ENCODE measurements around the gene ADCY1. TPM values are rescaled to one million over a fixed set of nuclear protein-coding genes. Genes with fewer than 3 reads are reported as not detected.

Gene ADCY1
- total RNA-seq, 1 donor from 2014 or later, result 2.4 TPM

DNA sequence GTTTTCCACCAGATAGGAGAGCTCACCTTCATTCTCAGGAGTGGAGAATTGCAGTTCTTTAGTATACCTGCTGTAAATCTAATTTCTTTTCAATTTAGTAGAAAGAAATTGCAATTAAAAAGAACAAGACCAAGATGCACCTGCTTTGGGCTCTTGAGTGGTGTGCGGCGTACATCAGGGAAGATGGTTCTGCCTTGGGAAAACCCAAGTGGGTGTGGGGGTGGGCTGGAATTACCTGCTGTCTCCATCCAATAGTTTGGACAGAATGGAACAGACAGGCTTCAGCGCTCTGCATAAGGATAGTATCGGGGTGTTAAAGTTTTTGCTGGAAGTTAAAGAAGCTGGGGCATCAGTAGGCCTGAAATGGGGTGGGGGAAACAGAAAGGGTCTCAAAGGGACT lies 7.2 kb upstream of the ADCY1 start:
- H3K4me1 ChIP-seq, result peaks cover 8% of the 10 kb centered on the region
- H3K36me3 ChIP-seq, result no peaks in the 10 kb centered on the region
- H3K27me3 ChIP-seq (ENCODE audit: low read depth), result no peaks in the 10 kb centered on the region
- intact Hi-C loops (cut with DNase I), result no loop called here
- no peak overlapping the region for H3K27ac ChIP-seq
- H3K4me3 ChIP-seq, result no peak overlapping the region
- DNase-seq (no peak), ATAC-seq (no peak)
- TF ChIP-seq, protein P1, sequence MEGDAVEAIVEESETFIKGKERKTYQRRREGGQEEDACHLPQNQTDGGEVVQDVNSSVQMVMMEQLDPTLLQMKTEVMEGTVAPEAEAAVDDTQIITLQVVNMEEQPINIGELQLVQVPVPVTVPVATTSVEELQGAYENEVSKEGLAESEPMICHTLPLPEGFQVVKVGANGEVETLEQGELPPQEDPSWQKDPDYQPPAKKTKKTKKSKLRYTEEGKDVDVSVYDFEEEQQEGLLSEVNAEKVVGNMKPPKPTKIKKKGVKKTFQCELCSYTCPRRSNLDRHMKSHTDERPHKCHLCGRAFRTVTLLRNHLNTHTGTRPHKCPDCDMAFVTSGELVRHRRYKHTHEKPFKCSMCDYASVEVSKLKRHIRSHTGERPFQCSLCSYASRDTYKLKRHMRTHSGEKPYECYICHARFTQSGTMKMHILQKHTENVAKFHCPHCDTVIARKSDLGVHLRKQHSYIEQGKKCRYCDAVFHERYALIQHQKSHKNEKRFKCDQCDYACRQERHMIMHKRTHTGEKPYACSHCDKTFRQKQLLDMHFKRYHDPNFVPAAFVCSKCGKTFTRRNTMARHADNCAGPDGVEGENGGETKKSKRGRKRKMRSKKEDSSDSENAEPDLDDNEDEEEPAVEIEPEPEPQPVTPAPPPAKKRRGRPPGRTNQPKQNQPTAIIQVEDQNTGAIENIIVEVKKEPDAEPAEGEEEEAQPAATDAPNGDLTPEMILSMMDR (IDR thresholded peaks at IDR 0.05), result no peak
- H3K9me3 ChIP-seq, result no peaks in the 10 kb centered on the region

DNA sequence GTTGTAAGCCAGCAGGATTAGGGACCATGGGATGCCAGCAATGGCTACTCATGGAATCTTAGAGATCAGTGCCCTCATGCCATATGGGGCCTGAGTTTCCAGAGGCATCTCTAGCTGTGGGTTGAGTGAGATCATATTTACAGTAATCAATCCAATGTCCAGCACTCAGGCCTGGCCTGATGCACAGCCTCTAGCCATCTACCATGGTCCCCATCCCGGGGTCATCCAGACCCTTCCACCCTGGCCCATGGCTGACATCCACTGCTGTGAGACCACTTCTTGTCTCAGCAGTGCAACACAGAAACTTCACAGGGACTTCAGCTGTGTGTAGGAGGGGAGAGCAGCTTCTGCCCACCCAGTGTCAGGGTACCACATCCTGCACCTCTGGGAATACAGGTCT lies 6.5 kb upstream of the ADCY1 start:
- DNase-seq (no peak), ATAC-seq (peak in 1 of 2 donors; percentile 22)
- Histone ChIP-seq H3K27me3 (ENCODE audit: low read depth) (no peaks in the 10 kb centered on the region), H3K4me3 (no peak overlapping the region), H3K27ac (no peak overlapping the region), H3K4me1 (peaks cover 8% of the 10 kb centered on the region), H3K36me3 (no peaks in the 10 kb centered on the region), H3K9me3 (no peaks in the 10 kb centered on the region)
- intact Hi-C loops (cut with DNase I), result no loop called here
- TF ChIP-seq, protein P1 (IDR thresholded peaks at IDR 0.05), result no peak

DNA sequence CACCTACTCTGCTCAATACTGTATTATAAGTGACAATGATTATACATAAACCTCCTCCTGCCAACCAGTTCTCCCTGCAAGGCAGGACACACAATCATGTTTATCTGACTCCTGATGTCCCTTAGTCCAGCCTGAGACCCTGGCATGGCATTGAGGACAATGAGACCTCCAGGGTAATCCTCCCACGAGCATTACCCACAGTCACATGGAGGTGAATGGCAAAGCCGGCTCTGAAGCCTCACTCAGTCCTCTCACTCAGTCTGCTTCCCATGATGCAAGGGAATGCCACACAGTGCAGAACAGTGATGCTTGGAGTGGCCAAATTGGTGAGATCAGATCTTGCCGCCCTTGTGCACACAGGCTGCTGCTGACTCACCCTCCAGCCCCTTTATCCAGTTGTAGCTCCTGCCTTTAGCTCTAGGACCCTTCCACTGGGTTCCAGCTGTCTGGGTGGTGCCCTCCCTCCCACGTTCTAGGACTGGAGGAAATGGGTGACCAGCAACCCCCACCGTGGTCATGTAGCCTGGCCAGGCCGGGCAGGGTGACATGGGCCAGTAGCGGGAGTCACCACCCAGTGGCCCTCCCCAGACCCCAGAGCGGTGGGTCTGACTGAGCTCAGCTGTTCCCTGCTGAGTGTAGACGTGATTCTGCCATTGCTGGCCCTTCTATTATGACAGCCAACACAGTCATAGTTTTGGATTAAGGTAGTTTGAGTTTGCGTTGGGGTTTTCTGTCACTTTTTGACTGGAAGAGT lies 5.5 kb upstream of the ADCY1 start:
- ATAC-seq, result peak in 1 of 2 donors; percentile 14

DNA sequence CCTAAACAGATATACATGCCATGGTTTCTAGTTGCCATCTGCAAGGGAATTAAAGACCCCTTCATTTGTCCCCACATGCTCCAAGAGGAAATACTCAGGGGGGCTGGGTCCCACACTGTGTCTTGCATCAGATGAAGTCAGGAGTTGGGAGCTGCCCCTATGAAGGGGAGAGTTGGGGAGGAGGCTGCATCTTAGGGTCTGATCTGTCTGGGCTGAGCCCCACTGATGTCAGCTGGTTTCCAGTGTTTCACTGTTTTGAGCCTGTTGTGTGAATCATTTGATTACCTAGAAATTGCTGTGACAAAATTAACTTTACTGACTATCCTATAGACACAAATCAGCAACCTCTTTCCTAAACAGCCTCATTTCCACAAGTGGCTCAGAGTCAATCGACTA lies 4.9 kb upstream of the ADCY1 start:
- Histone ChIP-seq H3K4me1 (peaks cover 8% of the 10 kb centered on the region), H3K4me3 (no peak overlapping the region), H3K9me3 (no peaks in the 10 kb centered on the region), H3K36me3 (no peaks in the 10 kb centered on the region), H3K27ac (no peak overlapping the region), H3K27me3 (ENCODE audit: low read depth) (peaks cover 11% of the 10 kb centered on the region)
- ATAC-seq, result no peak
- no peak for DNase-seq
- TF ChIP-seq, protein P1 (IDR thresholded peaks at IDR 0.05), result no peak
- intact Hi-C loops (cut with DNase I), result no loop called here

More for the DNA sequence above, 5.5 kb upstream of the ADCY1 start:
- Histone ChIP-seq H3K36me3 (no peaks in the 10 kb centered on the region), H3K27ac (no peak overlapping the region), H3K4me3 (no peak overlapping the region), H3K4me1 (peaks cover 8% of the 10 kb centered on the region), H3K9me3 (no peaks in the 10 kb centered on the region), H3K27me3 (ENCODE audit: low read depth) (peaks cover 8% of the 10 kb centered on the region)
- intact Hi-C loops (cut with DNase I), result no loop called here
- DNase-seq, result no peak
- TF ChIP-seq, protein P1 (IDR thresholded peaks at IDR 0.05), result no peak

DNA sequence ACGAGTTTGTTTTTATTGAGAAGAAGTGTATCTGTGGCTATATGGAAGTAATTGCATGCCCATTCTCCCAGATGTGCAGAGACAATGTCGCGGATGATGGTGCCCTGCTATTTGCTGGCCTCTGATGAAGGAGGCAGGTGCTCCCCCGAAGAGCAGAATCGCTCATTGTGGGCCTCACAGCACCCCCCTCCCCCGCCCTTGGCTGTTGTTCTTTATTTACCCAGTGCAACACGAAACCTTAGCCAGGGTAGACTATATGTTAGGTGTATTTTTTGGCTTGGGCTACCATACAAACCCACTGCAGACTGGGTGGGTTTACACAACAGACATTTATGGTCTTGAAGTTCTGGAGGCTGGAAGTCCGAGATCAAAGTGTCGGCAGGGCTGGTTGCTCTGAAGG lies 3.4 kb upstream of the ADCY1 start:
- TF ChIP-seq, protein P1 (IDR thresholded peaks at IDR 0.05), result no peak
- DNase-seq, result no peak
- Histone ChIP-seq H3K27me3 (ENCODE audit: low read depth) (peaks cover 23% of the 10 kb centered on the region), H3K4me3 (no peak overlapping the region), H3K9me3 (no peaks in the 10 kb centered on the region), H3K36me3 (no peaks in the 10 kb centered on the region), H3K4me1 (peaks cover 12% of the 10 kb centered on the region), H3K27ac (no peak overlapping the region)
- intact Hi-C loops (cut with DNase I), result no loop called here
- ATAC-seq, result no peak
